CD14-positive monocyte (primary cell): ENCODE measurements around the gene ABCB10. TPM values are rescaled to one million over a fixed set of nuclear protein-coding genes. Genes with fewer than 3 reads are reported as not detected.
A peak's percentile ranks its signal among the peaks of the same experiment; 100 is the strongest.

Experiments used
- DNase-seq, 3 donors: peaks; one replicate each; pipeline ENCODE4 v3.0.0-alpha.2; 2011 to 2022
- H2AFZ ChIP-seq: 2 replicates; pipeline ENCODE4 v1.6.0; 2012; ENCODE audit warnings: mild to moderate bottlenecking, low read depth, low read length, inconsistent platforms; ENCODE audit not compliant: insufficient read depth, poor library complexity, severe bottlenecking
- H3K27ac ChIP-seq, 2 donors: 1 replicate in 1 of 2; 2 replicates in 1 of 2; pipeline ENCODE4 v1.5.1; 2012 to 2013; ENCODE audit warnings: low read length in 2 of 2, control low read depth in 1 of 2, inconsistent platforms in 1 of 2, low read depth in 1 of 2, mild to moderate bottlenecking in 1 of 2
- H3K27me3 ChIP-seq, 2 donors: one replicate each; pipeline versions ENCODE4 v1.6.0 to v1.6.1; 2011 to 2013; ENCODE audit warnings: low read length in 2 of 2; ENCODE audit not compliant: control insufficient read depth in 2 of 2, insufficient read depth in 2 of 2
- H3K36me3 ChIP-seq, 2 donors: replicated peaks in 1 of 2; 1 replicate in 1 of 2; 2 replicates in 1 of 2; pipeline versions ENCODE4 v1.5.1 to v1.6.1; 2012 to 2013; ENCODE audit warnings: low read length in 2 of 2, control low read depth in 1 of 2, inconsistent platforms in 1 of 2, mild to moderate bottlenecking in 1 of 2; ENCODE audit not compliant: insufficient read depth in 2 of 2, control insufficient read depth in 1 of 2
- H3K4me1 ChIP-seq, 2 donors: 1 replicate in 1 of 2; 2 replicates in 1 of 2; pipeline versions ENCODE4 v1.5.1 to v1.6.1; 2012 to 2013; ENCODE audit warnings: low read length in 2 of 2, control low read depth in 1 of 2, inconsistent platforms in 1 of 2, mild to moderate bottlenecking in 1 of 2, moderate library complexity in 1 of 2; ENCODE audit not compliant: insufficient read depth in 2 of 2, control insufficient read depth in 1 of 2
- H3K4me2 ChIP-seq: replicated peaks from 2 replicates; pipeline ENCODE3; 2012; ENCODE audit warnings: low read length, moderate library complexity, mild to moderate bottlenecking; ENCODE audit not compliant: poor library complexity, severe bottlenecking; ENCODE audit errors: extremely low read depth
- H3K4me3 ChIP-seq, 3 experiments: fragments of 200-600 bp in 1 of 3; sonication (generic) in 1 of 3; replicated peaks in 1 of 3; 1 replicate in 2 of 3; 2 replicates in 1 of 3; pipeline ENCODE4 v1.5.1; 2011 to 2013; ENCODE audit warnings: low read length in 3 of 3, mild to moderate bottlenecking in 3 of 3, control low read depth in 2 of 3, low read depth in 2 of 3, inconsistent platforms in 1 of 3, moderate library complexity in 1 of 3
- H3K79me2 ChIP-seq: 2 replicates; pipeline ENCODE4 v1.6.0; 2012; ENCODE audit warnings: mild to moderate bottlenecking, control low read depth, inconsistent platforms, low read length, moderate library complexity; ENCODE audit not compliant: insufficient read depth
- H3K9ac ChIP-seq: 2 replicates; pipeline ENCODE4 v1.6.0; 2017; ENCODE audit warnings: low read length, mild to moderate bottlenecking; ENCODE audit not compliant: insufficient read depth, poor library complexity, severe bottlenecking
- H3K9me3 ChIP-seq, 2 donors: replicated peaks in 1 of 2; 1 replicate in 1 of 2; 2 replicates in 1 of 2; pipeline versions ENCODE4 v1.5.1 to v1.6.1; 2012 to 2013; ENCODE audit warnings: low read length in 2 of 2, control low read depth in 1 of 2; ENCODE audit not compliant: control insufficient read depth in 1 of 2, insufficient read depth in 1 of 2
- H4K20me1 ChIP-seq: 2 replicates; pipeline ENCODE4 v1.6.0; 2012; ENCODE audit warnings: mild to moderate bottlenecking, low read length, control low read depth, moderate library complexity; ENCODE audit not compliant: insufficient read depth
- H3K27ac Mint-ChIP-seq, 7 donors: one replicate each; pipeline ENCODE4 v1.8.0; 2020; ENCODE audit warnings: mild to moderate bottlenecking in 7 of 7, mixed read lengths in 7 of 7, moderate library complexity in 6 of 7, inconsistent platforms in 2 of 7
- H3K27me3 Mint-ChIP-seq, 3 donors: one replicate each; pipeline ENCODE4 v1.8.0; 2021 to 2022; ENCODE audit warnings: low read depth in 3 of 3, mild to moderate bottlenecking in 3 of 3, mixed read lengths in 3 of 3, moderate library complexity in 3 of 3, inconsistent platforms in 1 of 3
- H3K36me3 Mint-ChIP-seq, 2 donors: one replicate each; pipeline ENCODE4 v1.8.0; 2020; ENCODE audit warnings: mixed read lengths in 2 of 2, inconsistent platforms in 1 of 2, mild to moderate bottlenecking in 1 of 2
- H3K4me1 Mint-ChIP-seq: one replicate; pipeline ENCODE4 v1.8.0; 2020; ENCODE audit warnings: mild to moderate bottlenecking, mixed read lengths
- H3K4me3 Mint-ChIP-seq, 2 donors: one replicate each; pipeline ENCODE4 v1.8.0; 2020; ENCODE audit warnings: mild to moderate bottlenecking in 2 of 2, mixed read lengths in 2 of 2, moderate library complexity in 1 of 2
- H3K9me3 Mint-ChIP-seq, 7 donors: one replicate each; pipeline ENCODE4 v1.8.0; 2020 to 2022; ENCODE audit warnings: mixed read lengths in 7 of 7, mild to moderate bottlenecking in 6 of 7, moderate library complexity in 6 of 7, inconsistent platforms in 2 of 7
- WGBS: methylation state at CpG from one replicate; pipeline ENCODE4 v1.1.5; 2013; ENCODE audit warnings: missing lambda C conversion rate; ENCODE audit not compliant: insufficient coverage; 5-methylcytosine and 5-hydroxymethylcytosine counted together
- intact Hi-C, 2 donors: fragments of 100-400 bp; cut with micrococcal nuclease; formaldehyde crosslinking; loops; one replicate each; pipeline versions ENCODE4 v1.15.0 to v1.15.1; 2023
- polyA plus RNA-seq, 3 donors: library from polyadenylated mRNA; depleted of rRNA in 1 of 3; unstranded in 2 of 3; stranded (reverse) in 1 of 3; fragments of 300-500 nt in 2 of 3; fragments of >200 nt in 1 of 3; fragmentation: Illumina TruSeq in 2 of 3; gene quantifications; 1 replicate in 2 of 3; 2 replicates in 1 of 3; pipeline ENCODE4 v1.2.3, GENCODE V29; 2012 to 2021
- TF ChIP-seq, protein P1 (sequence below): fragments of 200-600 bp; IDR thresholded peaks from one replicate; pipeline ENCODE4 v1.8.0; 2022; ENCODE audit warnings: antibody characterized with exemption, mild to moderate bottlenecking

ABCB10 gene
- polyA plus RNA-seq, 3 donors: 5.4 to 12.9 (median 11.4) TPM

DNA sequence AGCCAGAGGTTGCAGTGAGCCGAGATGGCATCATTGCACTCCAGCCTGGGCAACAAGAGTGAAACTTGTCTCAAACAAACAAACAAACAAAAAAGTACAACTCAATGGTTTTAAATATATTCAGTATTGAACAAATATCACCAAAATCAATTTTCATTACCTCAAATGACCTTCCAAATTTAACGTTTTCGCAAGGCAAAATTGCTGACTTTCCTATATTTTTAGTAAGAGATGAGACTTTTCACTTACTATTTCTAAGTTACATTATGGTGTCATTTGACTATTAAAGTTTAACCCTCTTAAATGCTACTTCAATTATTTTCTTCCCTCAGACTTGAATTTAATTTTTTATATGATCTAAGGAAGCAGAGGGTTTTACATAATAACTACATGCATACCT lies 23.0 kb upstream of the ABCB10 start:
- Histone ChIP-seq H3K27me3 (no peaks in the 10 kb centered on the region), H3K79me2 (no peaks in the 10 kb centered on the region), H2AFZ (no peak overlapping the region), H3K4me1 (peaks cover 31 to 40% of the 10 kb centered on the region in 2 donors), H4K20me1 (no peaks in the 10 kb centered on the region), H3K4me2 (peak overlapping the region; percentile 77), H3K4me3 (peak overlapping the region in 1 of 3 experiments; percentile 70), H3K36me3 (no peaks in the 10 kb centered on the region), H3K9ac (no peak overlapping the region), H3K9me3 (no peaks in the 10 kb centered on the region), H3K27ac (no peak overlapping the region)
- Mint-ChIP-seq H3K36me3 (no peaks in the 10 kb centered on the region), H3K4me1 (peaks cover 31% of the 10 kb centered on the region), H3K4me3 (no peak overlapping the region), H3K27ac (peak overlapping the region in 2 of 7 donors; percentile 30 to 79), H3K9me3 (peaks cover 0 to 2% (median 0%) of the 10 kb centered on the region in 7 donors), H3K27me3 (peaks cover 0 to under 1% (median 0%) of the 10 kb centered on the region in 3 donors)
- no peak for DNase-seq
- TF ChIP-seq, protein P1, sequence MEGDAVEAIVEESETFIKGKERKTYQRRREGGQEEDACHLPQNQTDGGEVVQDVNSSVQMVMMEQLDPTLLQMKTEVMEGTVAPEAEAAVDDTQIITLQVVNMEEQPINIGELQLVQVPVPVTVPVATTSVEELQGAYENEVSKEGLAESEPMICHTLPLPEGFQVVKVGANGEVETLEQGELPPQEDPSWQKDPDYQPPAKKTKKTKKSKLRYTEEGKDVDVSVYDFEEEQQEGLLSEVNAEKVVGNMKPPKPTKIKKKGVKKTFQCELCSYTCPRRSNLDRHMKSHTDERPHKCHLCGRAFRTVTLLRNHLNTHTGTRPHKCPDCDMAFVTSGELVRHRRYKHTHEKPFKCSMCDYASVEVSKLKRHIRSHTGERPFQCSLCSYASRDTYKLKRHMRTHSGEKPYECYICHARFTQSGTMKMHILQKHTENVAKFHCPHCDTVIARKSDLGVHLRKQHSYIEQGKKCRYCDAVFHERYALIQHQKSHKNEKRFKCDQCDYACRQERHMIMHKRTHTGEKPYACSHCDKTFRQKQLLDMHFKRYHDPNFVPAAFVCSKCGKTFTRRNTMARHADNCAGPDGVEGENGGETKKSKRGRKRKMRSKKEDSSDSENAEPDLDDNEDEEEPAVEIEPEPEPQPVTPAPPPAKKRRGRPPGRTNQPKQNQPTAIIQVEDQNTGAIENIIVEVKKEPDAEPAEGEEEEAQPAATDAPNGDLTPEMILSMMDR: no peak
- intact Hi-C loops: no loop called here
- 100% methylated on average over 1 of the region's 3 CpGs for WGBS

DNA sequence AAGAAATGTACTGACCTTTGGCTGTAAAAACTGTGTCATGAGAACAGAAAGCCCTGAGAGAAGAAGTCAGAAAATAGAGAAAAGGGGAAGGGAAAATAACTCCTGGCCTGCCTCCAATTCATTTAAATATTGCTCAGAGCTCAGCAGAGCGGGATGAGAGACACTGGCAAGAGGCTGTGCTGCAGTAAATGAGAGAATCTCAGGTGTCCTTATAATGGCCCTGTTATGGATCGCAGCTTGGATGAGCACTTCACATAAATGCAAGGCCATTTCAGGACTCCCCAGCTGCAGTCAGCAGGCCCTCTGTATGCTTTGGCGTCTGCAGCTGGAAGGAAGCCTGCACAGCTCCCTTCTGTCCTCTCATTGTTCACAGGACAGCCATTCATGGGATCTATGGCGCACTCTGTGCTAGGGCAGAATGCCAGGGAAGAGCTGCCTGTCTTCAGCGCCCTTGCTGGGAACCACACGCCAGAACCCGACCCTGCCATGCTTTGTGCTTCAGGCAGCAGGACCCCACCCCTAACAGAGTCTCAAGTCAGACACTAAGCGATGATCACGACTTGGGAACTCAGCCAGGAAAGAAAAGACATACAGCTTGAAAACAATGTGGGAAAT lies 20.7 kb upstream of the ABCB10 start:
- peaks cover 0 to 2% (median 0%) of the 10 kb centered on the region in 3 donors for H3K27me3 Mint-ChIP-seq
- H3K36me3 Mint-ChIP-seq: no peaks in the 10 kb centered on the region
- H3K4me3 Mint-ChIP-seq: peak overlapping the region; percentile 74 to 88

More for the DNA sequence above, 20.7 kb upstream of the ABCB10 start:
- peak; percentile 56 to 78 (median 64) for DNase-seq
- intact Hi-C loops: no loop called here
- Histone ChIP-seq H3K9ac (peak overlapping the region; percentile 53), H3K79me2 (no peaks in the 10 kb centered on the region), H3K4me2 (peak overlapping the region; percentile 81), H3K27me3 (no peaks in the 10 kb centered on the region), H3K36me3 (no peaks in the 10 kb centered on the region), H2AFZ (peak overlapping the region; percentile 72), H4K20me1 (no peaks in the 10 kb centered on the region), H3K9me3 (no peaks in the 10 kb centered on the region), H3K27ac (peak overlapping the region; percentile 29 to 79), H3K4me3 (peak overlapping the region; percentile 29 to 76 (median 74)), H3K4me1 (peaks cover 31 to 40% of the 10 kb centered on the region in 2 donors)
- peak overlapping the region; percentile 83 to 92 (median 88) for H3K27ac Mint-ChIP-seq
- TF ChIP-seq, protein P1: no peak
- peaks cover 31% of the 10 kb centered on the region for H3K4me1 Mint-ChIP-seq
- 14% methylated on average over 6 of the region's 9 CpGs for whole genome bisulfite sequencing
- H3K9me3 Mint-ChIP-seq: peaks cover 0 to 2% (median 0%) of the 10 kb centered on the region in 7 donors
